Astrocyte (in vitro differentiated cells and primary cell): ENCODE results near the gene CNTNAP2.

Source experiments
- CTCF ChIP-seq: IDR thresholded peaks from 2 replicates; pipeline ENCODE4 v1.5.1; 2011; ENCODE audit warnings: low read depth, mild to moderate bottlenecking, inconsistent platforms, low read length, moderate library complexity; ENCODE audit not compliant: insufficient read depth
- EZH2 ChIP-seq: IDR thresholded peaks from 2 replicates; pipeline ENCODE4 v1.6.1; 2012; ENCODE audit warnings: mild to moderate bottlenecking, low read length, inconsistent platforms; ENCODE audit not compliant: insufficient read depth

- TF ChIP-seq EZH2 (no peak), CTCF (no peak)
Observed at GRCh38 chr7:148041156-148041555, 1924.6 kb downstream of the CNTNAP2 start.
